Stomach (tissue), 4 donors: Measurements from ENCODE around the gene CNGA2.

Source experiments
- POLR2AphosphoS5 ChIP-seq, 3 donors: sonication (generic); formaldehyde crosslinking; IDR thresholded peaks; one replicate each; pipeline ENCODE4 v1.6.1; 2016; ENCODE audit warnings: antibody characterized with exemption in 3 of 3
- TF ChIP-seq, protein P1 (sequence below), 7 experiments: fragments of 450-650 bp in 4 of 7; fragments of 200-600 bp in 3 of 7; sonication (generic) in 3 of 7; IDR thresholded peaks; one replicate each; pipeline ENCODE4 v1.5.1; 2016 to 2019; ENCODE audit warnings: antibody characterized with exemption in 7 of 7, control low read depth in 2 of 7, mild to moderate bottlenecking in 1 of 7

DNA sequence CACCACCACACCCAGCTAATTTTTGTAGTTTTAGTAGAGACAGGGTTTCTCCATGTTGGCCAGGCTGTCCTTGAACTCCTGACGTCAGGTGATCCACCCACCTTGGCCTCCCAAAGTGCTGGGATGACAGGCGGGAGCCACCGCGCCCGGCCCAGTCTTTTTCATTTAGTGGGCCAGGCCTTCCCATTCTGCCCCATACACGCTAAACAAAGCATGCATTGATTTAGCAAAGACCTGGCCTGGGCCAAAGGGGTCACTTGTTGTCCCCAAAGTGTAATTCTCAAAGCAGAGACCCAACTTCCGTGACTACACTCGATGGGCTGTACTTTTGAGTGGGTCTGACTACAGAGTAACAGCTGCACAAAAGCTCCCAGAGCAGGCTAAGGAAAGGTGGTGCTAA is 29.2 kb downstream of the CNGA2 start:
- TF ChIP-seq, protein P1, sequence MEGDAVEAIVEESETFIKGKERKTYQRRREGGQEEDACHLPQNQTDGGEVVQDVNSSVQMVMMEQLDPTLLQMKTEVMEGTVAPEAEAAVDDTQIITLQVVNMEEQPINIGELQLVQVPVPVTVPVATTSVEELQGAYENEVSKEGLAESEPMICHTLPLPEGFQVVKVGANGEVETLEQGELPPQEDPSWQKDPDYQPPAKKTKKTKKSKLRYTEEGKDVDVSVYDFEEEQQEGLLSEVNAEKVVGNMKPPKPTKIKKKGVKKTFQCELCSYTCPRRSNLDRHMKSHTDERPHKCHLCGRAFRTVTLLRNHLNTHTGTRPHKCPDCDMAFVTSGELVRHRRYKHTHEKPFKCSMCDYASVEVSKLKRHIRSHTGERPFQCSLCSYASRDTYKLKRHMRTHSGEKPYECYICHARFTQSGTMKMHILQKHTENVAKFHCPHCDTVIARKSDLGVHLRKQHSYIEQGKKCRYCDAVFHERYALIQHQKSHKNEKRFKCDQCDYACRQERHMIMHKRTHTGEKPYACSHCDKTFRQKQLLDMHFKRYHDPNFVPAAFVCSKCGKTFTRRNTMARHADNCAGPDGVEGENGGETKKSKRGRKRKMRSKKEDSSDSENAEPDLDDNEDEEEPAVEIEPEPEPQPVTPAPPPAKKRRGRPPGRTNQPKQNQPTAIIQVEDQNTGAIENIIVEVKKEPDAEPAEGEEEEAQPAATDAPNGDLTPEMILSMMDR (IDR thresholded peaks at IDR 0.05) = no peak
- no peak for TF ChIP-seq POLR2AphosphoS5 (IDR thresholded peaks at IDR 0.05)
